SK-N-SH treated with all-trans-retinoic acid at 6 μM for 48 hours (cell line): ENCODE data around the gene VRK2.
"Not testable (repeated sequence)": the region's sequence is repeated elsewhere in the genome, so short reads cannot be mapped to it uniquely, and the experiment has no call there.

Experiments used
- POU6F1 ChIP-seq: fragments of 250-450 bp; sonication (Bioruptor Pico); IDR thresholded peaks from 2 replicates; pipeline ENCODE4 v1.8.0; 2021; ENCODE audit warnings: low read depth, mild to moderate bottlenecking, moderate library complexity, borderline replicate concordance
- PPARA ChIP-seq: fragments of 250-450 bp; sonication (Bioruptor Pico); IDR thresholded peaks from 2 replicates; pipeline ENCODE4 v1.5.0; 2020; ENCODE audit warnings: mild to moderate bottlenecking, borderline replicate concordance
- RARB ChIP-seq: fragments of 250-450 bp; sonication (Bioruptor Pico); IDR thresholded peaks from 2 replicates; pipeline ENCODE4 v1.8.0; 2021; ENCODE audit warnings: mild to moderate bottlenecking, moderate library complexity
- TOX ChIP-seq: fragments of 250-450 bp; sonication (Bioruptor Pico); IDR thresholded peaks from 2 replicates; pipeline ENCODE4 v1.8.0; 2021; ENCODE audit warnings: mild to moderate bottlenecking, moderate library complexity, borderline replicate concordance
- TSHZ2 ChIP-seq: fragments of 250-450 bp; sonication (Bioruptor Pico); IDR thresholded peaks from 2 replicates; pipeline ENCODE4 v1.5.0; 2020; ENCODE audit warnings: mild to moderate bottlenecking, moderate library complexity
- ZFP3 ChIP-seq: fragments of 250-450 bp; sonication (Bioruptor Pico); IDR thresholded peaks from 2 replicates; pipeline ENCODE4 v1.5.0; 2020; ENCODE audit warnings: mild to moderate bottlenecking, moderate library complexity
- ZFP30 ChIP-seq: fragments of 450-650 bp; formaldehyde crosslinking; IDR thresholded peaks from 2 replicates; pipeline ENCODE4 v1.5.0; 2022; ENCODE audit warnings: mild to moderate bottlenecking, moderate library complexity
- ZNF565 ChIP-seq: fragments of 450-650 bp; formaldehyde crosslinking; conservative IDR thresholded peaks from 2 replicates; pipeline ENCODE4 v1.5.0; 2020; ENCODE audit warnings: low read depth, mild to moderate bottlenecking, moderate library complexity
- ZNF8 ChIP-seq: fragments of 450-650 bp; formaldehyde crosslinking; IDR thresholded peaks from 2 replicates; pipeline ENCODE4 v1.5.0; 2020; ENCODE audit warnings: mild to moderate bottlenecking, moderate library complexity

- not testable (repeated sequence) for TF ChIP-seq RARB, ZFP30, ZNF565, ZFP3, PPARA, ZNF8, TOX, TSHZ2, POU6F1 (CRISPR knock-in tag)
Observed at GRCh38 chr2:58187022-58187421, 140.4 kb downstream of the VRK2 start.
